GM23338 (cell line): ENCODE data around the gene ASZ1.

Experiments used
- CREB1 ChIP-seq: fragments of 250-450 bp; sonication (Bioruptor Pico); IDR thresholded peaks from 2 replicates; pipeline ENCODE4 v1.5.0; 2020; ENCODE audit warnings: low read depth, mild to moderate bottlenecking, moderate library complexity
- CTCF ChIP-seq, 2 experiments: fragments of 200-600 bp in 1 of 2; sonication (generic) in 1 of 2; conservative IDR thresholded peaks; 2 replicates each; pipeline versions ENCODE4 v1.5.1 to v1.6.1; 2016 to 2017; ENCODE audit warnings: antibody characterized with exemption in 2 of 2, low read depth in 2 of 2, mild to moderate bottlenecking in 2 of 2, moderate library complexity in 1 of 2
- ETS1 ChIP-seq: IDR thresholded peaks from 2 replicates; pipeline ENCODE4 v1.6.1; 2016; ENCODE audit warnings: antibody characterized with exemption
- EZH2 ChIP-seq: fragments of 200-600 bp; sonication (generic); IDR thresholded peaks from one replicate; pipeline ENCODE4 v1.8.0; 2017; ENCODE audit warnings: antibody characterized with exemption, mild to moderate bottlenecking, low read depth; ENCODE audit not compliant: unreplicated experiment
- EZH2phosphoT487 ChIP-seq: fragments of 200-600 bp; sonication (generic); IDR thresholded peaks from one replicate; pipeline ENCODE4 v1.8.1; 2018; ENCODE audit warnings: antibody characterized with exemption; ENCODE audit not compliant: unreplicated experiment
- JUNB ChIP-seq: IDR thresholded peaks from one replicate; pipeline ENCODE4 v1.6.1; 2016; ENCODE audit warnings: antibody characterized with exemption; ENCODE audit not compliant: unreplicated experiment
- NANOG ChIP-seq: IDR thresholded peaks from 2 replicates; pipeline ENCODE4 v1.6.1; 2016; ENCODE audit warnings: antibody characterized with exemption, borderline replicate concordance
- POLR2AphosphoS5 ChIP-seq: IDR thresholded peaks from 2 replicates; pipeline ENCODE4 v1.6.1; 2016; ENCODE audit warnings: antibody characterized with exemption, low read depth
- REST ChIP-seq: IDR thresholded peaks from one replicate; pipeline ENCODE4 v1.6.1; 2018; ENCODE audit warnings: antibody characterized with exemption; ENCODE audit not compliant: unreplicated experiment
- STAT1 ChIP-seq: IDR thresholded peaks from one replicate; pipeline ENCODE4 v1.6.1; 2016; ENCODE audit warnings: antibody characterized with exemption; ENCODE audit not compliant: unreplicated experiment
- ZNF331 ChIP-seq: fragments of 250-450 bp; sonication (Bioruptor Pico); IDR thresholded peaks from 2 replicates; pipeline ENCODE4 v1.5.0; 2020; ENCODE audit warnings: low read depth, mild to moderate bottlenecking, moderate library complexity

- TF ChIP-seq EZH2 (no peak), CTCF (conservative IDR thresholded peaks at IDR 0.05; ENCODE audit: low read depth in 2 of 2) (no peak), REST (no peak), EZH2phosphoT487 (no peak), ETS1 (no peak), JUNB (no peak), POLR2AphosphoS5 (no peak), STAT1 (no peak), NANOG (no peak), CREB1 (CRISPR knock-in tag) (no peak), ZNF331 (CRISPR knock-in tag) (no peak)
These were observed 15.8 kb downstream of the ASZ1 start for GRCh38 chr7:117411539-117411938.
